Measurements from ENCODE around the gene HOXB5. TPM values are rescaled to one million over a fixed set of nuclear protein-coding genes. Genes with fewer than 3 reads are reported as not detected.

Gene HOXB5
- total and polyA plus RNA-seq, 2 of the 4 experiments (the other 2 are of a cell fraction) = 0.54 to 18.0 TPM

DNA sequence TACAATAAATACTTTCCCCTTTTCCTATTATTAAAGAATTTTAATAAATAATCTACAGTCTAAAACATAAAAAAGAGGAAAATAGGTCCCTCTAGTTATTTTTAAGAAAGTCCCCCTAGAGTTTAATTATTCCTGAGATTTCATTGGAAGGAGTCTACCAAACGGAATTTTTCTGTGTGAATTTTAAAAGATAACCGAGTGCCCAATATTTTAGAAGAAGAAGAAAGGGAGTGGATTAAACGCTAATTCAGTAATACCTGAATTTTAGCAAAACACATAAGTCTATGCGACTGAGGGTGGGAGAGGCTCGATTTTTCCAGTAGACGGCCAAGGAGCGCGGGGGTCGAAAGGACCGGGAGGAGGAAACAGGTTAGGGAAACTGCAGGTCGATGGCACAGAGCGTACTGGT lies 50.9 kb downstream of the HOXB5 start:
- no peak for TF ChIP-seq MAZ (IDR thresholded peaks at IDR 0.05; ENCODE audit: borderline replicate concordance, low read depth, low read length)
- Histone ChIP-seq H3K23ac (ENCODE audit: low read depth, low read length) (peak overlapping the region; percentile 95; the same call in 1 of the 2 replicates), H4K20me1 (ENCODE audit: insufficient read depth, low read length) (no peaks in the 10 kb centered on the region), H3K27ac (ENCODE audit: insufficient read depth, low read length) (peak overlapping the region; percentile 99), H3K4ac (ENCODE audit: low read depth, low read length) (peak overlapping the region; percentile 89), H3K4me1 (ENCODE audit: control insufficient read depth, insufficient read depth, low read length) (peaks cover 31% of the 10 kb centered on the region), H3K9me3 (ENCODE audit: control insufficient read depth, insufficient read depth, low read length) (no peaks in the 10 kb centered on the region), H4K91ac (ENCODE audit: insufficient read depth, low read depth, low read length) (peak overlapping the region; percentile 63), H2AFZ (replicated peaks; ENCODE audit: low read length, poor library complexity) (peak overlapping the region; percentile 23), H3K18ac (ENCODE audit: low read depth, low read length) (peak overlapping the region; percentile 42; the same call in 1 of the 2 replicates), H4K8ac (ENCODE audit: low read depth in 2 of 2, low read length in 2 of 2) (peak overlapping the region; percentile 26 to 66; a peak in 2 of 4 replicates), H2AK9ac (replicated peaks; ENCODE audit: low read depth, low read length, poor library complexity) (peak overlapping the region; percentile 84), H3K4me3 (ENCODE audit: insufficient read depth, low read depth, low read length) (peak overlapping the region; percentile 96), H3K14ac (replicated peaks; ENCODE audit: low read depth, low read length) (peak overlapping the region; percentile 88), H3K4me2 (ENCODE audit: low read depth, low read length) (peak overlapping the region; percentile 75), H3K9ac (ENCODE audit: low read depth, low read length) (peak overlapping the region; percentile 100), H2BK20ac (ENCODE audit: low read depth, low read length) (no peak overlapping the region), H3K36me3 (ENCODE audit: control insufficient read depth, insufficient read depth, low read length) (peaks cover 20% of the 10 kb centered on the region), H4K5ac (ENCODE audit: low read depth, low read length) (peak overlapping the region; percentile 40; the same call in 1 of the 2 replicates), H2BK120ac (ENCODE audit: low read depth, low read length) (peak overlapping the region; percentile 51), H2AK5ac (ENCODE audit: low read depth, low read length) (0 out of 2 replicates have a peak overlapping the region, but pooled peaks have one; percentile 32), H3K56ac (ENCODE audit: extremely low read depth, insufficient read depth, low read length) (peak overlapping the region; percentile 91), H2BK5ac (ENCODE audit: low read depth, low read length, poor library complexity, severe bottlenecking) (peak overlapping the region; percentile 96), H3K27me3 (ENCODE audit: control insufficient read depth, insufficient read depth, low read length) (no peaks in the 10 kb centered on the region), H3K79me1 (ENCODE audit: low read depth in 1 of 2, low read length in 2 of 2) (peaks cover 2 to 41% of the 10 kb centered on the region in 2 experiments; a peak in 2 of 4 replicates), H2BK15ac (ENCODE audit: low read depth, low read length) (no peak overlapping the region; the same call in 2 of the 3 replicates), H3K9me1 (ENCODE audit: insufficient read depth, low read length) (peaks cover 10% of the 10 kb centered on the region)
- ChIA-PET CTCF (no interaction called here), POLR2A (ENCODE audit: unreplicated experiment) (interaction anchor here (0.5 to 1.7 kb wide), 3 partner anchors 18 to 50 kb away, joined by 3 to 10 read pairs (median 5); no protein-coding TSS in a partner anchor)
- intact Hi-C loops (cut with micrococcal nuclease) (no loop called here), dilution Hi-C loops (cut with HindIII; ENCODE audit: low sequenced_read_pairs, unreplicated experiment) (no loop called here), in situ Hi-C loops (cut with MboI; ENCODE audit: low sequenced_read_pairs) (loop anchor here (10.0 kb wide), 1 partner anchor 188 kb away; no protein-coding TSS in a partner anchor)
- WGBS, 2 experiments (ENCODE audit: extremely low coverage in 2 of 2, insufficient read length in 1 of 2) = 0% methylated on average over 7 of the region's 12 CpGs; no CpG with 5 or more reads in 1 of the 2 experiments
- no peak for DNase-seq
- no TSS peak for BruUV-seq (replicated peaks)
- ATAC-seq (ENCODE audit: low read depth) = no peak
